Liver (tissue), 9 donors: ENCODE measurements around the gene KLK14. TPM values are rescaled to one million over a fixed set of nuclear protein-coding genes. Genes with fewer than 3 reads are reported as not detected.

ENCODE experiments used
- DNase-seq: peaks from one replicate; pipeline ENCODE4 v3.0.0-alpha.2; 2017; ENCODE audit warnings: low spot score
- H3K27ac ChIP-seq, 2 donors: one replicate each; pipeline ENCODE4 v1.7.0; 2013; ENCODE audit warnings: inconsistent platforms in 2 of 2, low read length in 2 of 2, control low read depth in 1 of 2, low read depth in 1 of 2, mild to moderate bottlenecking in 1 of 2
- H3K27me3 ChIP-seq, 4 donors: one replicate each; pipeline versions ENCODE4 v1.6.1 to v1.7.0; 2013; ENCODE audit warnings: low read length in 3 of 4, inconsistent platforms in 1 of 4, mild to moderate bottlenecking in 1 of 4, moderate library complexity in 1 of 4; ENCODE audit not compliant: control insufficient read depth in 4 of 4, insufficient read depth in 4 of 4
- H3K36me3 ChIP-seq, 4 donors: one replicate each; pipeline versions ENCODE4 v1.6.1 to v1.7.0; 2013; ENCODE audit warnings: low read length in 3 of 4, mild to moderate bottlenecking in 3 of 4, low read depth in 1 of 4, moderate library complexity in 1 of 4; ENCODE audit not compliant: control insufficient read depth in 4 of 4, insufficient read depth in 3 of 4
- H3K4me1 ChIP-seq, 4 donors: one replicate each; pipeline versions ENCODE4 v1.6.1 to v1.7.0; 2013; ENCODE audit warnings: low read length in 3 of 4, mild to moderate bottlenecking in 3 of 4, moderate library complexity in 1 of 4; ENCODE audit not compliant: control insufficient read depth in 4 of 4, insufficient read depth in 4 of 4
- H3K4me3 ChIP-seq, 3 donors: one replicate each; pipeline versions ENCODE4 v1.6.1 to v1.7.0; 2013; ENCODE audit warnings: low read length in 3 of 3, control low read depth in 1 of 3, low read depth in 1 of 3, mild to moderate bottlenecking in 1 of 3
- H3K9ac ChIP-seq, 2 donors: one replicate each; pipeline ENCODE4 v1.7.0; 2013; ENCODE audit warnings: low read length in 2 of 2, mild to moderate bottlenecking in 2 of 2, moderate library complexity in 2 of 2, control low read depth in 1 of 2, low read depth in 1 of 2
- H3K9me3 ChIP-seq, 4 donors: one replicate each; pipeline versions ENCODE4 v1.6.1 to v1.7.0; 2013; ENCODE audit warnings: low read length in 3 of 4; ENCODE audit not compliant: control insufficient read depth in 4 of 4
- EGR1 ChIP-seq, 2 donors: IDR thresholded peaks; 2 replicates each; pipeline ENCODE4 v1.6.1; 2016 to 2018; ENCODE audit warnings: antibody characterized with exemption in 2 of 2, low read depth in 2 of 2
- FOXA1 ChIP-seq: IDR thresholded peaks from 2 replicates; pipeline ENCODE4 v1.6.1; 2016; ENCODE audit warnings: antibody characterized with exemption
- FOXA2 ChIP-seq: IDR thresholded peaks from 2 replicates; pipeline ENCODE4 v1.6.1; 2016; ENCODE audit warnings: antibody characterized with exemption
- GABPA ChIP-seq, 2 donors: IDR thresholded peaks in 1 of 2; conservative IDR thresholded peaks in 1 of 2; 2 replicates each; pipeline ENCODE4 v1.6.1; 2016; ENCODE audit warnings: antibody characterized with exemption in 2 of 2, mild to moderate bottlenecking in 1 of 2, moderate library complexity in 1 of 2
- HNF4A ChIP-seq, 2 donors: conservative IDR thresholded peaks; 2 replicates each; pipeline ENCODE4 v1.6.1; 2016; ENCODE audit warnings: antibody characterized with exemption in 2 of 2, mild to moderate bottlenecking in 2 of 2
- HNF4G ChIP-seq: IDR thresholded peaks from 2 replicates; pipeline ENCODE4 v1.6.1; 2016; ENCODE audit warnings: antibody characterized with exemption
- JUND ChIP-seq, 2 donors: IDR thresholded peaks; 2 replicates each; pipeline ENCODE4 v1.6.1; 2016; ENCODE audit warnings: antibody characterized with exemption in 2 of 2
- RAD21 ChIP-seq, 2 donors: IDR thresholded peaks; 2 replicates each; pipeline ENCODE4 v1.6.1; 2016; ENCODE audit warnings: antibody characterized with exemption in 2 of 2, mild to moderate bottlenecking in 2 of 2
- RXRA ChIP-seq, 2 donors: IDR thresholded peaks; 2 replicates each; pipeline ENCODE4 v1.6.1; 2017 to 2018; ENCODE audit warnings: antibody characterized with exemption in 2 of 2, mild to moderate bottlenecking in 1 of 2
- SP1 ChIP-seq: IDR thresholded peaks from 2 replicates; pipeline ENCODE4 v1.6.1; 2018; ENCODE audit warnings: antibody characterized with exemption, mild to moderate bottlenecking
- TAF1 ChIP-seq: conservative IDR thresholded peaks from 2 replicates; pipeline ENCODE4 v1.6.1; 2016; ENCODE audit warnings: antibody characterized with exemption, mild to moderate bottlenecking
- YY1 ChIP-seq: IDR thresholded peaks from 2 replicates; pipeline ENCODE4 v1.6.1; 2016; ENCODE audit warnings: antibody characterized with exemption, mild to moderate bottlenecking
- WGBS: extraction: QIAGEN DNeasy Blood & Tissue Kit; methylation state at CpG from one replicate; pipeline ENCODE4 v1.1.7; 2013; 5-methylcytosine and 5-hydroxymethylcytosine counted together
- polyA plus RNA-seq, 2 donors: library from polyadenylated mRNA; stranded (reverse) in 1 of 2; unstranded in 1 of 2; fragments of 200-250 nt in 1 of 2; fragments of >200 nt in 1 of 2; fragmentation: Nextera tagmentation in 1 of 2; extraction: Ambion mirVana in 1 of 2; gene quantifications; one replicate each; pipeline versions ENCODE4 v1.2.1 to v1.2.3, GENCODE V29; 2013 to 2015
- total RNA-seq, 2 donors: library from RNA; depleted of rRNA; stranded (reverse); fragments of >200 nt; gene quantifications; one replicate each; pipeline ENCODE4 v1.2.3, GENCODE V29; 2014
- TF ChIP-seq, protein P1 (sequence below): fragments of 150-350 bp; IDR thresholded peaks from 2 replicates; pipeline ENCODE4 v1.5.1; 2017; ENCODE audit warnings: improper control_type of control experiment, low read depth, low read length; ENCODE audit not compliant: missing input control
- TF ChIP-seq, protein P2 (sequence below): IDR thresholded peaks from 2 replicates; pipeline ENCODE4 v1.6.1; 2016; ENCODE audit warnings: antibody characterized with exemption
- TF ChIP-seq, protein P3 (sequence below): IDR thresholded peaks from 2 replicates; pipeline ENCODE4 v1.6.1; 2016; ENCODE audit warnings: antibody characterized with exemption
- TF ChIP-seq, protein P4 (sequence below): IDR thresholded peaks from 2 replicates; pipeline ENCODE4 v1.6.1; 2016; ENCODE audit warnings: antibody characterized with exemption, mild to moderate bottlenecking
- donor health status: healthy.
- donor health status: healthy.
- donor health status: healthy.
- donor health status: healthy.
- donor health status: healthy.

KLK14 gene
- total and polyA plus RNA-seq, 4 donors: 0.06 TPM; not detected in 3

DNA sequence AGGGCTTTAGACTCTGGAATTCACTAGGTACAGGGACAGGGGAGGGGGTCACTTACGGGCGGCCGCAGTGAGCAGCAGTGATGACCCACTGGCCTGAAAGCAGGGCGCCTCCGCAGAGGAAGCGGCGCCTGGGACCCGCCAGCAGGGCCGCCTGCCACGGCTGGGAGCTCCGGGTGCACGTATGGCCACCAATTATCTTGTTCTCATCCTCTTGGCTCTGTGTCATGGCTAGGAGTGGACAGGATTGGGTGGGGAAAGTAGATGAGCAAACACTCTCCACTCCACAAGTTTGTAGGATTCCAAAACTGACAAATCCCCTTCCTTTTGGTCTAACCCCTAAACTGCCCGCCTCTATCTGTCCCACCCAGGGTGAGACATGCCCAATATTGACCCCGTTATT is 1.2 kb downstream of the KLK14 start:
- no peak for DNase-seq
- WGBS: 88% methylated on average over 14 of the region's 14 CpGs
- no peaks in the 10 kb centered on the region for H3K9me3 ChIP-seq

DNA sequence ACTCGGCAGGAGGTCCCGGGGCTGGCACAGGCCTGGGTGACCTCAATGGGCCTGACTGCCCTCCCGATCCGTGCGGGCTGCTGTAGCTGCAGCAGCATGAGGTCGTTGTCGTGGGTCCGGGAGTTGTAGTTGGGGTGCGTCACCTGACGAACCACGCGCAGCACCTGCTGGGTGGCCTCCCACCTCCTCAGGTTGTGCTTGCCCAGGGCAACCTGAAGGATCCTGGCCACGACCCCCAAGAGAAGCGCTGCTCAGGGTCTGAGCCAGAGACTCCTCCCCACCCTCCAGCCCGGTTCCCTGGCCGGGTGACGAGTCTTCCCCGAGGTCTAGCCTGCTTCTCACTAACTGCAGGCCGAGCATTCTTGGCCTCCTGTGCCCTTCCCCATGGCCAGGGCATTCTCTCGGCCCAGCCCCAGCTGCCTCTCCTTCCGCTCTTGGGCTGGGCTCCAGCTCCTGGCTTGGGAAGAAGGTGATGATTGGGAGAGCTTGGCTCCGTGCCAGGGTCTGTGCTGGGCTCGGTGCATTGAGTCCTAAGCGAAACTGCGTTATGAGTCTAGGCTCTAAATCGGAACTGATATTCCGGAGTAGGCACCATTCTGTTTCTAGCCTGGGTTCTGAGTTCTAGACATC is 3.1 kb downstream of the KLK14 start:
- Histone ChIP-seq H3K9me3 (no peaks in the 10 kb centered on the region), H3K9ac (no peak overlapping the region), H3K4me1 (no peaks in the 10 kb centered on the region), H3K36me3 (no peaks in the 10 kb centered on the region), H3K4me3 (no peak overlapping the region), H3K27me3 (peaks cover 0 to 5% (median 0%) of the 10 kb centered on the region in 4 donors), H3K27ac (no peak overlapping the region)
- 88% methylated on average over 27 of the region's 27 CpGs for WGBS
- TF ChIP-seq SP1: no peak
- TF ChIP-seq HNF4G: no peak
- TF ChIP-seq, protein P1, sequence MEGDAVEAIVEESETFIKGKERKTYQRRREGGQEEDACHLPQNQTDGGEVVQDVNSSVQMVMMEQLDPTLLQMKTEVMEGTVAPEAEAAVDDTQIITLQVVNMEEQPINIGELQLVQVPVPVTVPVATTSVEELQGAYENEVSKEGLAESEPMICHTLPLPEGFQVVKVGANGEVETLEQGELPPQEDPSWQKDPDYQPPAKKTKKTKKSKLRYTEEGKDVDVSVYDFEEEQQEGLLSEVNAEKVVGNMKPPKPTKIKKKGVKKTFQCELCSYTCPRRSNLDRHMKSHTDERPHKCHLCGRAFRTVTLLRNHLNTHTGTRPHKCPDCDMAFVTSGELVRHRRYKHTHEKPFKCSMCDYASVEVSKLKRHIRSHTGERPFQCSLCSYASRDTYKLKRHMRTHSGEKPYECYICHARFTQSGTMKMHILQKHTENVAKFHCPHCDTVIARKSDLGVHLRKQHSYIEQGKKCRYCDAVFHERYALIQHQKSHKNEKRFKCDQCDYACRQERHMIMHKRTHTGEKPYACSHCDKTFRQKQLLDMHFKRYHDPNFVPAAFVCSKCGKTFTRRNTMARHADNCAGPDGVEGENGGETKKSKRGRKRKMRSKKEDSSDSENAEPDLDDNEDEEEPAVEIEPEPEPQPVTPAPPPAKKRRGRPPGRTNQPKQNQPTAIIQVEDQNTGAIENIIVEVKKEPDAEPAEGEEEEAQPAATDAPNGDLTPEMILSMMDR: no peak
- TF ChIP-seq, protein P2, sequence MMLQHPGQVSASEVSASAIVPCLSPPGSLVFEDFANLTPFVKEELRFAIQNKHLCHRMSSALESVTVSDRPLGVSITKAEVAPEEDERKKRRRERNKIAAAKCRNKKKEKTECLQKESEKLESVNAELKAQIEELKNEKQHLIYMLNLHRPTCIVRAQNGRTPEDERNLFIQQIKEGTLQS: no peak
- TF ChIP-seq YY1: no peak
- TF ChIP-seq, protein P3, sequence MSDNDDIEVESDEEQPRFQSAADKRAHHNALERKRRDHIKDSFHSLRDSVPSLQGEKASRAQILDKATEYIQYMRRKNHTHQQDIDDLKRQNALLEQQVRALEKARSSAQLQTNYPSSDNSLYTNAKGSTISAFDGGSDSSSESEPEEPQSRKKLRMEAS: no peak
- no peak for TF ChIP-seq TAF1
- no peak for TF ChIP-seq RXRA (IDR thresholded peaks at IDR 0.05)
- TF ChIP-seq EGR1 (IDR thresholded peaks at IDR 0.05; ENCODE audit: low read depth in 2 of 2): no peak
- no peak for TF ChIP-seq FOXA1
- no peak for TF ChIP-seq GABPA (IDR thresholded peaks at IDR 0.05 in 1 of 2, conservative IDR thresholded peaks at IDR 0.05 in 1 of 2)
- TF ChIP-seq, protein P4, sequence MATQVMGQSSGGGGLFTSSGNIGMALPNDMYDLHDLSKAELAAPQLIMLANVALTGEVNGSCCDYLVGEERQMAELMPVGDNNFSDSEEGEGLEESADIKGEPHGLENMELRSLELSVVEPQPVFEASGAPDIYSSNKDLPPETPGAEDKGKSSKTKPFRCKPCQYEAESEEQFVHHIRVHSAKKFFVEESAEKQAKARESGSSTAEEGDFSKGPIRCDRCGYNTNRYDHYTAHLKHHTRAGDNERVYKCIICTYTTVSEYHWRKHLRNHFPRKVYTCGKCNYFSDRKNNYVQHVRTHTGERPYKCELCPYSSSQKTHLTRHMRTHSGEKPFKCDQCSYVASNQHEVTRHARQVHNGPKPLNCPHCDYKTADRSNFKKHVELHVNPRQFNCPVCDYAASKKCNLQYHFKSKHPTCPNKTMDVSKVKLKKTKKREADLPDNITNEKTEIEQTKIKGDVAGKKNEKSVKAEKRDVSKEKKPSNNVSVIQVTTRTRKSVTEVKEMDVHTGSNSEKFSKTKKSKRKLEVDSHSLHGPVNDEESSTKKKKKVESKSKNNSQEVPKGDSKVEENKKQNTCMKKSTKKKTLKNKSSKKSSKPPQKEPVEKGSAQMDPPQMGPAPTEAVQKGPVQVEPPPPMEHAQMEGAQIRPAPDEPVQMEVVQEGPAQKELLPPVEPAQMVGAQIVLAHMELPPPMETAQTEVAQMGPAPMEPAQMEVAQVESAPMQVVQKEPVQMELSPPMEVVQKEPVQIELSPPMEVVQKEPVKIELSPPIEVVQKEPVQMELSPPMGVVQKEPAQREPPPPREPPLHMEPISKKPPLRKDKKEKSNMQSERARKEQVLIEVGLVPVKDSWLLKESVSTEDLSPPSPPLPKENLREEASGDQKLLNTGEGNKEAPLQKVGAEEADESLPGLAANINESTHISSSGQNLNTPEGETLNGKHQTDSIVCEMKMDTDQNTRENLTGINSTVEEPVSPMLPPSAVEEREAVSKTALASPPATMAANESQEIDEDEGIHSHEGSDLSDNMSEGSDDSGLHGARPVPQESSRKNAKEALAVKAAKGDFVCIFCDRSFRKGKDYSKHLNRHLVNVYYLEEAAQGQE: no peak
- TF ChIP-seq RAD21 (IDR thresholded peaks at IDR 0.05): no peak
- TF ChIP-seq HNF4A (conservative IDR thresholded peaks at IDR 0.05): no peak
- DNase-seq: no peak

More for the DNA sequence above, 1.2 kb downstream of the KLK14 start:
- Histone ChIP-seq H3K4me3 (no peak overlapping the region), H3K4me1 (no peaks in the 10 kb centered on the region), H3K27ac (no peak overlapping the region), H3K27me3 (peaks cover 0 to 5% (median 0%) of the 10 kb centered on the region in 4 donors), H3K36me3 (no peaks in the 10 kb centered on the region), H3K9ac (no peak overlapping the region)
- TF ChIP-seq, protein P2: no peak
- TF ChIP-seq, protein P1: no peak
- TF ChIP-seq HNF4A (conservative IDR thresholded peaks at IDR 0.05) (no peak), SP1 (no peak), GABPA (IDR thresholded peaks at IDR 0.05 in 1 of 2, conservative IDR thresholded peaks at IDR 0.05 in 1 of 2) (no peak), FOXA2 (no peak), HNF4G (no peak), TAF1 (no peak), JUND (IDR thresholded peaks at IDR 0.05) (no peak)
